ENCODE results near the gene CES4A.
"Not testable (repeated sequence)": the region's sequence is repeated elsewhere in the genome, so short reads cannot be mapped to it uniquely, and the experiment has no call there.

GRCh38 chr16:67041520-67041919, 53.1 kb downstream of the CES4A start:
- not testable (repeated sequence) for TF ChIP-seq CTCF (tag by site-specific recombination; IDR thresholded peaks at IDR 0.05); ZNF514 (tag by site-specific recombination; IDR thresholded peaks at IDR 0.05); ZNF16 (tag by site-specific recombination; IDR thresholded peaks at IDR 0.05; ENCODE audit: low read depth); ZSCAN4 (tag by site-specific recombination; IDR thresholded peaks at IDR 0.05)

All from HEK293 (cell line).